Ishikawa (cell line): Measurements from ENCODE around the gene GRB7.

ENCODE experiments used
- CEBPB ChIP-seq: IDR thresholded peaks from 2 replicates; pipeline ENCODE4 v1.6.1; 2012
- EP300 ChIP-seq: IDR thresholded peaks from 2 replicates; pipeline ENCODE4 v1.6.1; 2012; ENCODE audit warnings: borderline replicate concordance
- NFIC ChIP-seq: IDR thresholded peaks from 2 replicates; pipeline ENCODE4 v1.6.1; 2012
- RAD21 ChIP-seq: IDR thresholded peaks from 2 replicates; pipeline ENCODE4 v1.6.1; 2012; ENCODE audit warnings: low read depth
- TAF1 ChIP-seq: IDR thresholded peaks from 2 replicates; pipeline ENCODE4 v1.6.1; 2012; ENCODE audit warnings: low read depth, mild to moderate bottlenecking
- TEAD4 ChIP-seq: IDR thresholded peaks from 2 replicates; pipeline ENCODE4 v1.6.1; 2012
- ZBTB7A ChIP-seq: IDR thresholded peaks from 2 replicates; pipeline ENCODE4 v1.6.1; 2012; ENCODE audit warnings: low read depth
- TF ChIP-seq, protein P1 (sequence below): IDR thresholded peaks from 2 replicates; pipeline ENCODE4 v1.6.1; 2012

The GRB7 gene

DNA sequence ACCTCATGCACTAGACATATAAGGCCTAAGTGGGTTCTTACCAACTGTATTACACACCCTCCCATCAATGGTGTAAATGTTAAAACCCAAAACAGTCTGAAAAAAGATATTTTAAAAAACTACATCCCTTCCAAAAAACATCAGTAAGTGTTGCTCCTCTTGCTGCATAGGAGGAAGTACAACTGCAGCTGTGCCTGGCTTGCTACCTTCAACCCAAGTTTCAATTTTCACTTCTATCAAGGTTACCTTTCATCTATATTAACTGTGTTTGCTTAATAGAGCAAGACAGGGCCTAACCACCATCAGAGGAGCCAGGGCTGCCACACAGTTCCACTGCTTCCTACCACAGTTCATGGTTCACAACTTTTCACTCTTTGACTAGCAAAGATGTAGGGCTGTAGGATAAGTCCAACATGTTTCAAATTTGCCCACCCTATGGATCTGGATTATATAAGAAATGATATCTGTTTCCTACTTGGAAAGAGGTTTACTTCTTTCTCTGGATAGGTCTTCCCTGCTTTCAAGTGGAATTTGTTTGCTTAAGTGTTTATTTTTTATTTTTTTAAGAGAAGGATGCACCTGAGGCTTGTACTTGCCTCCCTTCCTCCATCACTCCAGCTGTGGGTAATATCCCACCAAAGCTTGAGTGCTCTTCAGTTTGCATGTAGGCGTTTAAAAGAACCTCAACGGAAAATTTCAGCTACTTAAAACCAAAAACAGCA is 56.7 kb downstream of the GRB7 start:
- TF ChIP-seq EP300 (no peak), CEBPB (no peak), NFIC (no peak), TEAD4 (no peak), ZBTB7A (no peak), TAF1 (no peak), RAD21 (no peak)
- TF ChIP-seq, protein P1, sequence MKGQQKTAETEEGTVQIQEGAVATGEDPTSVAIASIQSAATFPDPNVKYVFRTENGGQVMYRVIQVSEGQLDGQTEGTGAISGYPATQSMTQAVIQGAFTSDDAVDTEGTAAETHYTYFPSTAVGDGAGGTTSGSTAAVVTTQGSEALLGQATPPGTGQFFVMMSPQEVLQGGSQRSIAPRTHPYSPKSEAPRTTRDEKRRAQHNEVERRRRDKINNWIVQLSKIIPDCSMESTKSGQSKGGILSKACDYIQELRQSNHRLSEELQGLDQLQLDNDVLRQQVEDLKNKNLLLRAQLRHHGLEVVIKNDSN = no peak
